Stimulated activated CD4-positive, alpha-beta T cell treated with anti-CD3 and anti-CD28 coated beads, Interleukin-12 subunit alpha, Interleukin-12 subunit beta, amount 100 ng/mL, for 48 hours (primary cell): ENCODE data around the gene BAHCC1.

ENCODE experiments used
- DNase-seq, 3 donors: peaks; one replicate each; pipeline ENCODE4 v3.0.0-alpha.2; 2020; ENCODE audit warnings: low read depth in 2 of 3, low spot score in 1 of 3

Gene BAHCC1

DNA sequence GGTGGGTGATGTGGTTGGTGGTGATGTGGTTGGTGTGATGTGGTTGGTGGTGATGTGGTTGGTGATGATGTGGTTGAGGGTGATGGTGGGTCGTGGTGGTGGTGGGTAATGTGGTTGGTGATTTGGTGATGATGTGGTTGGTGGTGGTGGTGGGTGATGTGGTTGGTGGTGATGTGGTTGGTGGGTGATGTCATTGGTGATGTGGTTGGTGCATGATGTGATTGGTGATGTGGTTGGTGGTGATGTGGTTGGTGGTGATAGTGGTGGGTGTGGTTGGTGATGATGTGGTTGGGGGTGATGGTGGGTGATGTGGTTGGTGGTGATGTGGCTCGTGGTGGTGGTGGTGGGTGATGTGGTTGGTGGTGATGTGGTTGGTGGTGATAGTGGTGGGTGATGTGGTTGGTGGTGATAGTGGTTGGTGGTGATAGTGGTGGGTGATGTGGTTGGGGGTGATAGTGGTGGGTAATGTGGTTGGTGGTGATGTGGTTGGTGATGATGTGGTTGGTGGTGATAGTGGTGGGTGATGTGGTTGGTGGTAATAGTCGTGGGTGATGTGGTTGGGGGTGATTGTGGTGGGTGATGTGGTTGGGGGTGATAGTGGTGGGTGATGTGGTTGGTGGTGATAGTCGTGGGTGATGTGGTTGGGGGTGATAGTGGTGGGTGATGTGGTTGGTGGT is 30.6 kb downstream of the BAHCC1 start:
- peak in 1 of 3 donors; percentile 24 for DNase-seq

GRCh38 chr17:81426393-81427172 is 31.3 kb downstream of the BAHCC1 start:
- DNase-seq, result no peak

DNA sequence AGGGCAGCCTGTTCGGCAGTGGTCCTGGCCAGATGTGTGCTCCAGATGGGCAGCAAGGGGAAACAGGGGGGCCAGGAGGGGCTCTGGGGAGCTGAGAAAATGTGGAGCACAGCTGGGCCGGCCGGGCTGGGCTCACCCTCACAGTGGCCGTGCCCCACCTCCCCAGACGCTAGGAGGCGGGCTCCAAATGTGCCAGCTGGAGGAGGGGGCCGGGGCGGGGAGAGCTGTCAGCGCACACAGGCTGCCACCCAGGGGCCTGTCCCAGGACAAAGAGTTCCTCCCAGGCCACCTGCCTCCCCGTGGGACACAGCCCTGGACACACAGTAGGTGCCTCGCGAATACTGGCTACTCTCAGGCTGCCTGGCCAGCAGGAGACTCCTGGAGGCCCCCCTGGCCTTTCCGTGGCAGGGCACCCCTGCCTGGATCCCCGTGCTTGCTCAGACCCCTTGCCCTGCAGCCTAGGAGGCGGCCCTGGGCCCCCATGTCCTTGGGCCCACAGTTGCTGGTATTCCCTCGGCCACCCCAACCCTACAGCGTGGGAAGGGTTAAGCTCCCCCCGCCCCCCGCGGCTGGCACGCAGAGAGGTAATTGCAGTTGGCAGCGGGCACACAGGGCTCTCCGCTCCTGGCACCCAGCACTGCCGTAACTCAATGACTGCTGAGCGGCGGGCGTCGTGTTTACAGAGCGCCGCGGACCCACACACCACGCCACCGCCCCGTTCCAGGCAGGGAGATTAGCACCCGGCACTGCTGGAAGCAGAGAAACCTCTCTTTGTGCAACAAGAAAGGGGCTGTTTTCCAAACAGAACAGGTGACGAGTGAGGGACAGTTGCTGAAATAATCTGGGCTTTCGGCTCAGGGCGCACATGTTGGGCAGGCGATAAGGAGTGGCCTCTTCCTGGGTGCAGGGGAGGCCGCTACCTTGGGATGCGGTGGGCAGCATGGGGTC is 32.2 kb downstream of the BAHCC1 start:
- DNase-seq, result no peak

- DNase-seq, result no peak
Observed at GRCh38 chr17:81428121-81428515, 32.9 kb downstream of the BAHCC1 start.

DNA sequence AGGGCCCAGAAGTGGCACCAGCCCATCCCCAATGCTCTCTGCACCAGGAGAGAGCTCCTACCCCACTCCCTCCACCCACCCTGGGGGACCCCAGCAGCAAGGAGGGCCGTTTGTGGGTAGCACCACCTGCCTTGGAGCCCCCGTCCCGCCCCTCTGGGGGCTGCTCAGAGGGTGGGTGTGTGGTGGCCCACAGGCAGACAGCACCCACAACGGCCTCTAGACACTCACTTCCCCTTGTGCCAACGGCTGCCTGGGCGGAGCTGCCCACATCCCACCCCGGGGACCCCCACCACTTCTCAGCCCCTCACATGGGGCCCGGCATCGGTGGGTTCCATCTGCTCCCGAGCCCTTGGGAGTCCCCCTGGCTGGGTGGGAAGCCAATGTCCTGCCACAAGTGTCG is 33.3 kb downstream of the BAHCC1 start:
- DNase-seq, result no peak

DNA sequence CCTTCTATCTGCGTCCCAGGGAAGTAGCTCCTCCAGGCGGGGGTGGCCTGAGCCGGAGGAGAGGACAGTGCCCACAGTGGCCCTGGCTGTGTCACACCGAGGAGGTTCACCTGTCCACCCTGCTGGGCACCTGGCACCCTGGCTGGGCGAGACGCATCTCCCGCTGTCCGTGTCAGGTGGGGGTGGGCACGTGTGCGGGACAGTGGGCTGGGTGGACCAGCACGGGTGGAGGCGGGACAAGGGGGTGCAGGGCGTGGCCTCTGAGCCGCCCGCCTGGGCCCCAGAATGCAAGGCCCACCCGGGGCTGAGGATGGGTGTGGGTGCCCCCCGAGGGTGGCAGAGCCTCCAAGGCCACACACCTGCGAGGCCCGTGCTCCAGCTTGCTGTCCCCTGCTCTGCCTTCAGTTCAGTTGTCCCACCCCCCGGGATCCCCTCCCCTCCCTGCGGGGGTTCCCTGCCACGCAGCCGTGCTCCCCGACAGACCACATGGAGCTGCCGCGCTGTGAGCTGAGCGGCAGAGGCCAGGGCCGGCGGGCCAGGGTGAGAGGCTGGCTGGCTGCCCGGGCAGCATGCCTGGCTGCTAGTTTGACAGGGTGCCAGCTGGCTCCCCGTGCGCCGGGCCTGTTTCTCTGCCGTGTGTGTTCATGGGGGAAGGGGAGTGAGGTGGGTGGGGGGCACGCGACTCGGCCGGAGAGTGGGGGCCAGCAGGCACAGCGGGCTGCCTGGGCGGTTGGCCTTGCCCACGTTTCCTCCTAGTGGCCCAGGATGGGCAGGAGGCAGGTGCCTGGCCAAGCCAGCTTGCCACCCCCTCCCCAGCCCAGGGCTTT is 33.9 kb downstream of the BAHCC1 start:
- no peak for DNase-seq

GRCh38 chr17:81429821-81430551 is 34.7 kb downstream of the BAHCC1 start:
- no peak for DNase-seq

DNA sequence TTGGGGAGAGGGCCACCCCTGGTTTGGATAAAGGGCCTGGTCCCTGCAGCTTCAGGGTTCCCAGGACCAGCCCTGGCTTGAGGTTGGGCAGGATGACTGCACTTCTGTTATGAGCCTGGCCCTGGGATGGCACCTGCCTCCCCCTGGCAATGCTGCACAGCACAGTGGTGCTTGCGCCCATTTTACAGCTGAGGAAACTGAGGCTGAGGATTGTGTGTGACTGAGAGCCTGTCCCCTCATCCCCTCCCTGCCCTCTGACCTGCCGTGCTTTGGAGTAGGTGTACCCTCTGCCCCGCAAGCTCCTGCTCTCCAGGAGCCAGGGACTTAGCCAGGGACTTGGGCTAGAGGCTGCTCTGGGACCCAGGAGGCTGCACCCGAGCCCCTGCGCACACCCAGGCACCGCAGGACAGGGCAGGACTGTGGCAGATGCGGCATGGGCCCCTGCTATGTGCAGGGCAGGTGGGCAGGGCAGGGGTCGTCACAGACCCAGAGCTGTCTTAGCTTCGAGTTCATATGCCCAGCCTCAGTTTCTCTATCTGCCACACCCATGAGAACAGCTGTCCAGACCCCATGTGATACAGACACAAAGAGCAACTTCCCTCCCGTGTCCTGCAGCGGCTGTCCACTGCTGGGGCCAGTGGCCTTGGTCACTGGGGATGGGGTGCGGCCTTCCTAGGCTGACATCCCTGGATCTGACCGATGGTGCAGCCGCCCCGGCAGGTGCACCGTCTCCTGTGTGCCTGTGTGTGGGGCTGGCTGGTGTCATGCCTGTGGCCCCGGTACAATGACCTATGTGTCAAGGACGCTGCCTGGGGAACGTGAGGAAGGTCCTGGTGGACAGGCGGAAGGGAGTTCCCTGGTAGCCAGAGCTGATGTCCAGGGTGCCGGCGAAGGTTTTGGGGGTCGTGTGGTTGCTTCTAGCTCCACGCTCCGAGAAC is 36.6 kb downstream of the BAHCC1 start:
- no peak for DNase-seq

- no peak for DNase-seq
Observed at GRCh38 chr17:81432941-81433340, 37.7 kb downstream of the BAHCC1 start.

GRCh38 chr17:81433656-81434055 is 38.4 kb downstream of the BAHCC1 start:
- no peak for DNase-seq

DNA sequence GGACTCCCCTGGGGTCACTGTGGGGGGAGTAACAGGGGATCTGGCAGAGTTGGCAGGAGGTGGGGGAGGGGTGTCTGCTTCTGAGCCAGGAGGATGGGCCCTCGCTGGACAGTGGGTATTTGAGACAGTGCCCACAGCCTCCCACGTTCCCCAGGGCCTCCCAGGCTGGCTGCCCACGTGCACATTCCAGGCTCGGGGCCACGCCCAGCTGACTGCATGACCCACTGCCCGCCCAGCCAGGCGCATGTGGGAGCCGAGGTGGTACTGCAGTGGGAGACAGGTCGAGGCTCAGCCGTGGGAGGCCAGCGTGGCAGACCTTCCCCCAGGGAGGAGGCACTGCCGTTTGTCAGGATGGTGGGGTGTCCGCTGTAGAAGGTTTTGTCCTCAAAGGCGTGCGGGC is 38.8 kb downstream of the BAHCC1 start:
- DNase-seq, result no peak

DNA sequence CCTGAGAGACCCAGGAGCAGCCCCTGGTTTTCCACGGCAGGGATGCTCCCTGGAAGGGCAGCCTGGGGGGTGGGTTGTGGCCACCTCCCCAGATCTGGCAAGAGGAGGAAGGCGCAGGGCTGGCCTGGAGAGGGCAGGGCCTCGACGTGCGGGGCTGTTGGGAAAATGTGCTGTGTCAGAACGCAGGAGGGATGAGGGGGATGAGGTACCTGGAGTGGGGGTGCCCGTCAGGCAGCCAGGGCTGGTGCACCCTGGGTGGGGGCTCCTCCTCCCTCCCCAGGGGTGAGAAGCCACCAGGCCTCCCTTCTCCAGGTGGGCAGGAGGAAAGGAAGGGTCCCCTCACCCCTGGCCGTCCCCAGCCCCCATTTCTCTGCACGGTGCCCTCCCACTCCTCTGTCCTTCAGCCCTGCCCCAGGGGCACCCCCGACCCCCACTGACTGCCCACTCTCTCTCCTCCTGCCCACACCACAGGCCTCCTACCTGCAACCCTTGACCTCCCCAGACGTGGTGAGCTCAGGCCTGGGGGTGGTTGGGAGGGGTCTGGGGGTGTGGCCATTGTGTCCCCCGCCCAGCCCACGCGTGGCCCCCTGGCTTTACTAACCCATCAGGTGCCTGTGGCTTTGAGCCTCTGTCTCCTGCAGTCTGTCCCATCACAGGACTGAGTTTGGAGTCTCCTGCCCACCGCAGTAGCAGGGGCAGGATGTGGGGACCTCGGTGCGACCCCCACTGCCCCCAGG is 39.6 kb downstream of the BAHCC1 start:
- DNase-seq, result no peak

DNA sequence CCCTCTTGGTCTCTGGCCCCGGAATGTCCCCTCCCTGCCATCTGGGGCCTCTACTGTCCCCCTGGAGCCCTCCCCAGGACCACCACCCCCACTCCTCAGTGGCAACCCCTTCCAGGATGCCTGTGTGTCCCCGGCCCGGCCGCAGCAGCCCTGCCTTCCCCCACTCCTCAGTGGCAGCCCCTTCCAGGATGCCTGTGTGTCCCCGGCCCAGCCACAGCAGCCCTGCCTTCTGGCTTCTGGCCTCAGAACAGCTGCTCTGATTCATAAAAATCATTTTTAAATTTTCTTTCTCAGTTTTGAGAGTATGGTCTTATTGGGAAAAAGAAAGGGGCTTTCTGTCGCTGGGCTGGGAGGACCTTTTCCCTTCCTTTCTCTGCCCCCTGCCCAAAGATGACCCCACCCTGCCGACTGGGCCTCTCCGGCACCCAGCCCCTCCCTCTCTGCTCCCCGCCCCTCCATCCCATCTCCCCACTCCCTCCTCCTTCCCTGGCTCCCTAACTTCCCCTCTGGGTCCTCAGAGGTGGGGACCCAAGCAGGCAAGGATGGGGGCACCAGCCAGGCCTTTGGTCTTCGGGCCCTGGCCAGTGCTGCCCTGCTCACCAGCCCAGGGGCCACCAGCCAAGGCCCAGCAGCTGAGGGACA is 40.5 kb downstream of the BAHCC1 start:
- DNase-seq, result no peak

DNA sequence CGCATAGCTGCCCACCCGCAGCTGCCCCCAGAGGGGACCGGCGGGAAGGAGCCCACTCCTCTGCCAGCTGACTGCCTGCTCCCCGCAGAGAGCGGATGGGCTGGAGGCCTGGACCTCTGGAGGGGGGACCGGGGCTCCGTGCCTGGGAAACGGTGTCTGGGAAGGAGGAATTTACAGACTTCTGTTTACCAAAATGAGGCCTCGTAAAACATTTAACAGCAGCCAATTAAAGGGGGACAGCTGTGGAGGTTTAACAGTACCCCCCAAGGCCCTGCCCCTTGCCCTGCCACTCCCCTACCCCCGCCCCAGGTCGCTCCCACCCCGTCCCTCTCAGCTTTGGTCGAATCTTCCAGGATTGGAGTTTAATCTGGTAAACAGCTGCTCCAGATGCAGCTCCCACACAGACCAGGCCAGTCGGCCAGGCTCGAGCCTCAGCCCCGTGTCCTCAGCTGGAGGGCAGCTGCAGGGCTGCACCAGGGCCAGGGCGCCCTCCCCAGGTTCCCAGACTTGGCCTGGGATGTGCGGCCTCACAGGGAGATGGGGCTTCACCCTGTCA is 41.1 kb downstream of the BAHCC1 start:
- no peak for DNase-seq

DNA sequence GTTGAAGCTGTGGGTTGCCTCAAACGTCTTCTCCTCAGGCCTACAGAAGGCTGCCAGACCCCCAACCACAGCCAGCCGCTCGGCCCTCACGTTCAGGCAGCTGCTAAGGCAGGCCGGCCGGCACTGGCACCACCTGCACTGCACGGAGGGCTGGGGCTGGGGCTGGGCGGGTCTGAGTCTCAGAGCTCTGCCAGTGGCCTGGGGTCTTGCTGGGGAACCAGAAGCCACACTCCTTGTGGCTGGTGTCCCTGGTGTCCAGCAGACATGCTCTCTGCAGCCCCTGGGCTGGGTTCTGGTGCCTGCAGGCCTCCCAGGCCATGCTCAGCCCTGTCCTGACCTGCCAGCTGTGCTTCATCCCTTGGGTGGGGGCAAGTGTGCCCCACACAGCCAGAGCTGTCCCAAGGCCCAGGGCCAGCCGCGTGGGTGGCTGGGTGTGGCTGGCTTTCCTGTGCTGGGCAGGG is 42.0 kb downstream of the BAHCC1 start:
- DNase-seq, result no peak

DNA sequence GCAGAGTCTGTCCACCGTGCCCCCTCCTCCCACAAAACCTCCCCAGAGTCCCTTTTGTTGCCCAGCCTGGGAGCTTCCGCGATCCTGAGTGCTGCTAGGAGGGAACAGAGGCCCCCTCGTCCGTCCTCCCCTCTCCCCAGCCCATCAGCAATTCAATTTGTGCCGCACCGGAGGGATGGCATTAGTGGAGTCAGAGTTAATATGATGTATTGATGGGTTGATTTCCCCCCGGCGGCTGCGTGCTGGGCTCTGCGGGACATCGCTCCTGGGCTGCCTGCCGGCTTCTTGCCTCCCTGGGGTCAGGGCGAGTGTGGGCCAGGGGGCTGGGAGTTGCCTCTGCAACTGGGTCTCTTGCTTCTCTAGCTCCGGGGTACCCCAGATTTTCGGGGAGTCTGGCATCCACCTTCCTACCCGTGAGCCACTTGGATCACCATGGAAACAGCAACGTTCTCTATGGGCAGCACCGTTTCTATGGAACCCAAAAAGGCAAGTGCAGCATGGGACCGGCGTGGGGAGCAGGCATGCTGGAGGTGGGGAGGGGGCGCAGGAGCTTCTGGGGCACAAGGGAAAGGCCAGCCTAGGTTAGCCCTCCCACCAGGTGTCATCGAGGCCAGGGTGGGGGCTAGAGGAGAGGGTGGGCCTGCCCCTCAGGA is 42.9 kb downstream of the BAHCC1 start:
- no peak for DNase-seq

DNA sequence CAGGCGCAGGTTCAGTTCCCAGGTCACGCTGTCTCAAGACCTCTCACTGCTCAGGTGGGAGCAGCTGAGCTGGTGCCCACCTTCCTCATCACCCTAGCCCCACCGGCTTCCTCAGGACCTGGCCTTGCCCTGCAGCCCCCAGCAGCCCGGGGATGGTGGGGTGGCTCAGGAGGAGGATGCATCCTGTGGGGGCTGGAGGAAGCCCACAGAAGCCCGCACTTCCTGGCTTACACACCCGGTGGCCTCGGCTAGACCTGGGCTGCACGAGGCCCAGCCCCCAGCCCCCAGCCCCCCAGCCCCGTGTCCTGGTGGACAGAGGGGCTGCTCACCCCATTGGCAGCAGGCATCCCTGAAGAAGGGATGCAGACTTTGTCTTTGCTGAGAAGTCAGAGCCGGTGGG is 43.4 kb downstream of the BAHCC1 start:
- no peak for DNase-seq
